OCI-LY1 (cell line): ENCODE data around the gene NDUFB3.
A peak's percentile ranks its signal among the peaks of the same experiment; 100 is the strongest.

Source experiments
- H2AFZ ChIP-seq: fragments of 200-600 bp; sonication (generic), shearing (Covaris generic); 2 replicates; pipeline ENCODE4 v1.6.0; 2014; ENCODE audit warnings: antibody characterized with exemption, mild to moderate bottlenecking, low read length
- H3F3A ChIP-seq: fragments of 200-600 bp; sonication (generic), shearing (Covaris generic); 2 replicates; pipeline ENCODE4 v1.6.0; 2014; ENCODE audit warnings: mild to moderate bottlenecking, antibody characterized with exemption, low read length, moderate library complexity; ENCODE audit not compliant: insufficient read depth
- H3K27ac ChIP-seq: fragments of 200-600 bp; sonication (generic); 2 replicates; pipeline ENCODE4 v1.5.1; 2014; ENCODE audit warnings: low read length, mixed run types, mild to moderate bottlenecking, low read depth; ENCODE audit not compliant: poor library complexity, severe bottlenecking
- H3K27me3 ChIP-seq: fragments of 200-600 bp; sonication (generic); 2 replicates; pipeline ENCODE4 v1.6.0; 2014; ENCODE audit warnings: antibody characterized with exemption, mild to moderate bottlenecking, low read length, moderate library complexity; ENCODE audit not compliant: insufficient read depth
- H3K36me3 ChIP-seq: fragments of 200-600 bp; sonication (generic); 2 replicates; pipeline ENCODE4 v1.6.1; 2014; ENCODE audit warnings: mild to moderate bottlenecking, antibody characterized with exemption, low read length, moderate library complexity, mixed read lengths; ENCODE audit not compliant: insufficient read depth
- H3K4me1 ChIP-seq: fragments of 200-600 bp; sonication (generic); 2 replicates; pipeline ENCODE4 v1.5.1; 2014; ENCODE audit warnings: mild to moderate bottlenecking, low read length, moderate library complexity; ENCODE audit not compliant: insufficient read depth, severe bottlenecking
- H3K4me2 ChIP-seq: fragments of 200-600 bp; sonication (generic), shearing (Covaris generic); 2 replicates; pipeline ENCODE4 v1.6.1; 2014; ENCODE audit warnings: low read length
- H3K4me3 ChIP-seq: fragments of 200-600 bp; sonication (generic); 2 replicates; pipeline ENCODE4 v1.5.1; 2014; ENCODE audit warnings: low read length, low read depth, mild to moderate bottlenecking, mixed read lengths; ENCODE audit not compliant: poor library complexity, severe bottlenecking
- H3K79me2 ChIP-seq: fragments of 200-600 bp; shearing (Covaris generic); 2 replicates; pipeline ENCODE4 v1.6.1; 2016; ENCODE audit warnings: mixed run types, low read length, mixed read lengths; ENCODE audit not compliant: insufficient read depth
- H3K9ac ChIP-seq: fragments of 200-600 bp; sonication (generic), shearing (Covaris generic); 2 replicates; pipeline ENCODE4 v1.6.1; 2014; ENCODE audit warnings: mild to moderate bottlenecking, low read length, mixed read lengths
- H3K9me2 ChIP-seq: fragments of 200-600 bp; sonication (generic), shearing (Covaris generic); 2 replicates; pipeline ENCODE4 v1.6.1; 2014; ENCODE audit warnings: low read depth, mild to moderate bottlenecking, low read length, mixed read lengths
- H3K9me3 ChIP-seq: fragments of 200-600 bp; shearing (Covaris generic); 2 replicates; pipeline ENCODE4 v1.6.1; 2014; ENCODE audit warnings: low read length, mixed read lengths
- H4K20me1 ChIP-seq: fragments of 200-600 bp; sonication (generic), shearing (Covaris generic); 2 replicates; pipeline ENCODE4 v1.6.0; 2016; ENCODE audit warnings: mild to moderate bottlenecking, low read length; ENCODE audit not compliant: insufficient read depth
- CTCF ChIP-seq: fragments of 200-600 bp; sonication (generic), shearing (Covaris generic); IDR thresholded peaks from 2 replicates; pipeline ENCODE4 v1.5.1; 2017; ENCODE audit warnings: mild to moderate bottlenecking, antibody characterized with exemption, low read length, moderate library complexity, mixed read lengths
- EZH2 ChIP-seq: fragments of 200-600 bp; sonication (generic), shearing (Covaris generic); IDR thresholded peaks from 2 replicates; pipeline ENCODE4 v1.8.0; 2017; ENCODE audit warnings: borderline replicate concordance, mixed run types, mild to moderate bottlenecking, antibody characterized with exemption, low read length, moderate library complexity, mixed read lengths

NDUFB3 gene

GRCh38 chr2:201127152-201127511 is 55.3 kb downstream of the NDUFB3 start:
- H3F3A ChIP-seq: no peaks in the 10 kb centered on the region
- peak overlapping the region; percentile 69 for H3K9ac ChIP-seq
- no peaks in the 10 kb centered on the region for H3K9me2 ChIP-seq
- no peaks in the 10 kb centered on the region for H4K20me1 ChIP-seq
- no peak overlapping the region for H2AFZ ChIP-seq
- no peak for TF ChIP-seq EZH2
- TF ChIP-seq CTCF: no peak
- H3K4me3 ChIP-seq: peak overlapping the region; percentile 85
- no peaks in the 10 kb centered on the region for H3K9me3 ChIP-seq
- peak overlapping the region; percentile 91 for H3K4me2 ChIP-seq
- peak overlapping the region; percentile 96 for H3K27ac ChIP-seq
- H3K79me2 ChIP-seq: peaks cover 66% of the 10 kb centered on the region
- no peaks in the 10 kb centered on the region; the same call in 1 of the 2 replicates for H3K36me3 ChIP-seq
- H3K27me3 ChIP-seq: no peaks in the 10 kb centered on the region
- H3K4me1 ChIP-seq: peaks cover 98% of the 10 kb centered on the region

- no peak for TF ChIP-seq EZH2
- TF ChIP-seq CTCF: no peak
- Histone ChIP-seq H2AFZ (no peak overlapping the region), H3K4me2 (peak overlapping the region; percentile 91), H3K9me3 (no peaks in the 10 kb centered on the region), H3K27me3 (no peaks in the 10 kb centered on the region), H3K4me1 (peaks cover 94% of the 10 kb centered on the region), H3K36me3 (no peaks in the 10 kb centered on the region; the same call in 1 of the 2 replicates), H3K27ac (peak overlapping the region; percentile 96), H3F3A (no peaks in the 10 kb centered on the region), H3K9me2 (no peaks in the 10 kb centered on the region), H3K4me3 (peak overlapping the region; percentile 85), H3K9ac (peak overlapping the region; percentile 69), H4K20me1 (no peaks in the 10 kb centered on the region), H3K79me2 (peaks cover 62% of the 10 kb centered on the region)
Measured at GRCh38 chr2:201127570-201127969, 55.8 kb downstream of the NDUFB3 start.

GRCh38 chr2:201128033-201128432 is 56.2 kb downstream of the NDUFB3 start:
- Histone ChIP-seq H3K36me3 (peaks cover 3% of the 10 kb centered on the region), H4K20me1 (no peaks in the 10 kb centered on the region), H3K27ac (peak overlapping the region; percentile 96), H3F3A (no peaks in the 10 kb centered on the region), H3K9me2 (no peaks in the 10 kb centered on the region), H3K4me1 (peaks cover 90% of the 10 kb centered on the region), H3K79me2 (peaks cover 57% of the 10 kb centered on the region), H3K9ac (peak overlapping the region; percentile 69), H3K27me3 (no peaks in the 10 kb centered on the region), H3K9me3 (no peaks in the 10 kb centered on the region), H2AFZ (no peak overlapping the region), H3K4me2 (peak overlapping the region; percentile 91), H3K4me3 (peak overlapping the region; percentile 85)
- no peak for TF ChIP-seq EZH2
- TF ChIP-seq CTCF: no peak
